GM19463 (cell line): Measurements from ENCODE around the gene INPPL1.

Source experiments
- ATAC-seq: cut with Tn5 transposase; IDR thresholded peaks from one replicate; pipeline ENCODE4 v1.9.1; 2021; ENCODE audit warnings: mild to moderate bottlenecking, moderate library complexity; ENCODE audit not compliant: unreplicated experiment

Gene INPPL1

DNA sequence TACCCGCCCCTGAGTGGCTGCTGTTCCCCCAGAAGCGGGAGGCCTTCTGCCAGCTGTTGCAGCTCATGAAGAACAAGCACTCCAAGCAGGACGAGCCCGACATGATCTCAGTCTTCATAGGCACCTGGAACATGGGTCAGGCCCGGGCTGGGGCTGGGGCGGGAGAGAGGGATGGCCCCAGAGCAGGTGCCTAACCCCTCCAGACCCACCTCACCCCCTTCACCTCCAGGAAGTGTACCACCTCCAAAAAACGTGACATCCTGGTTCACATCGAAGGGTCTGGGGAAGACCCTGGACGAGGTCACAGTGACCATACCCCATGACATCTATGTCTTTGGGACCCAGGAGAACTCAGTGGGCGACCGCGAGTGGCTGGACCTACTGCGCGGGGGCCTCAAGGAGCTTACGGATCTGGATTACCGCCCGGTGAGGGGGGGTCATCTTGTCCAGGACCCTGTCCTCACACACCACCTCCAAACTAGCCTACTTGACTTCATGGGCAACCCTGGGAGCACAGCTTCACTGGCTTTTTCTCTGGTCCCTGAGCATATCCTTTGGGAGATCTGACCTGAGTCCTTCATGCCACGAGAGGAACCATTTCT, 6.3 kb downstream of the INPPL1 start:
- ATAC-seq = no peak

DNA sequence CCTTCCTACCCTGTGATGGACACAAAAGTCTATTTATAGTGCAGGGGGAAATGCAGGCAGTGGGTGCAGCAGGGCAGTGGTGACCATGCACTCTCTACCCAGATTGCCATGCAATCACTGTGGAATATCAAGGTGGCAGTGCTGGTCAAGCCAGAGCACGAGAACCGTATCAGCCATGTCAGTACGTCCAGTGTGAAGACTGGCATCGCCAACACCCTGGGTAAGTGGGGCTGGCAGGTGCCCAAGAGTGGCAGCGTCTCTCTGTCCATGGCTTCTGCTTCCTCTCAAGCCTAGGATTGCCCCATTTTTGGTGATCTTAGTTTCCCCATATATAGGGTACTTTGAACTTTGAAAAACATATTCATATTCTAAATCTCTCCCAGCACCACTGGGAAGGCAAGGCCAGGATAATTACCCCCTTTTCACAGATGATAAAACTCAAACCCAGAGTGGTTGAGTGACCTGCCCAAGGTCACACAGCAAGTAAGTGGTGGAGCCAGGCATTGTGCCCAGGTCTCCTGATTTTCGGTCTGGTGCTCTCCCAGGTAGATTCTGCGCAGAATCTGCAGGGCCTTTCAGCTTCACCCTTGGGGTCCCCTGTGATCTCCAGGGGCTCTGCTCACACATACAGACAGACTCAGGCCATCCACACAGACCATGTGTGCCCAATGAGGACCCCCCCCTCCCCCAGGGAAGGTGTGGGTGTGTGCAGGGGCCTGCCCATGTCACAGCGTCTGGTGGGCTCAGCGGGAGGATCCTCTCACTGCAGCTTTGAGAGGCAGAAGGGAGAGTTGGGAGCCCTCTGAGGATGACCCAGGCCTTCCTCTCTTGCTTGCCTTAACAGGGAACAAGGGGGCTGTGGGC, 7.1 kb downstream of the INPPL1 start:
- ATAC-seq = no peak

DNA sequence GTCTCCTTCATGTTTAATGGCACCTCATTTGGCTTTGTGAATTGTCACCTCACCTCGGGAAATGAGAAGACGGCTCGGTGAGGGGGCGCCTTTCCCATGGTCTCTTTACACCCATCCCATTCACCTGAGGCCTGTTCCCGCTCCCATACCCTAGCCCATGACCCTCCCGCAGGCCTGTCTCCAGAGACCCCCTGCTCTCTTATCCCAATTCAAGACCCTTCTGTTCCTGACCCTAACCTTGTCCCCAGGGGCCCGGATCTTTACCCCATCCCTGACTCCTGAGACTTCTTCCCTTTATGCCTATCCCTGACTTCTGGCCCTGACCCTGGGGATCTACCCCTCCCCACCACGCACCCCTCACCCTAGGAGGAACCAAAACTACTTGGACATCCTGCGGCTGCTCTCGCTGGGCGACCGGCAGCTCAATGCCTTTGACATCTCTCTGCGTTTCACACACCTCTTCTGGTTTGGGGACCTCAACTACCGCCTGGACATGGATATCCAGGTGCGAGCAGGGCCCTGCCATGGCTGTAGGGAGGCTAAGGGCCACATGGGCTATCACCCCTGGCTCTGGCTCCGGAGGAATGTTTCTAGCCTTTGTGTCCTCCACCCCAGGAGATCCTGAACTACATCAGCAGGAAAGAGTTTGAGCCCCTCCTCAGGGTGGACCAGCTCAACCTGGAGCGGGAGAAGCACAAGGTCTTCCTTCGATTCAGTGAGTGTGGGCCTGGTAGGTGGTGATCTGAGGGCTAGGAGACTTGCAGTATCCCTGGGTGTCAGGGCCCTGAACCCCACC, 7.9 kb downstream of the INPPL1 start:
- no peak for ATAC-seq

DNA sequence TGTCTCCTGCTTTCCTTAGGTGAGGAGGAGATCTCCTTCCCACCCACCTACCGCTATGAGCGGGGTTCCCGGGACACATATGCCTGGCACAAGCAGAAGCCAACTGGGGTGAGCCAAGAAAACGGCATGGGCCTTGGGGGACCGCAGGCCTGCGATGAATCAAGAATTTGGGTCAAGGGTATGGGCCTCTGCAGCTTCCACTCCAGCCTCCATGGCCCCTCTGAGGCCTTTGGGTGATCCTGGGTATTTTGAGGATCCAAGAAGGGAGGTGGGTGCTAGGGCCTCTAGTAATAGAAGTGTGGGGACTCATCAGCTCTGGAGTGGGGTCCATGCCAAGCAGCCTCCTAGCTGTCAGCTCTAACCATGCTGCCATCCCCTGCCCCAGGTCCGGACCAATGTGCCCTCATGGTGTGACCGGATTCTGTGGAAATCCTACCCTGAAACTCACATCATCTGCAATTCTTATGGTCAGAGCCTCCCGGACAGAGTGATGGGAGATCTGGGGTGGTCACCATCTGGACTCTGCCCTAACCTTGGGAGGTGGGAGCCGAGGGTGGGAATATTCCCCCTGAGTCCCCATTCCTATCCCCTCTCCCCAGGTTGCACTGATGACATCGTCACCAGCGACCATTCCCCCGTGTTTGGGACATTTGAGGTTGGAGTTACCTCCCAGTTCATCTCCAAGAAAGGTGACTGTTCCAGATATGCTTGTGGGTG, 8.6 kb downstream of the INPPL1 start:
- ATAC-seq = no peak

DNA sequence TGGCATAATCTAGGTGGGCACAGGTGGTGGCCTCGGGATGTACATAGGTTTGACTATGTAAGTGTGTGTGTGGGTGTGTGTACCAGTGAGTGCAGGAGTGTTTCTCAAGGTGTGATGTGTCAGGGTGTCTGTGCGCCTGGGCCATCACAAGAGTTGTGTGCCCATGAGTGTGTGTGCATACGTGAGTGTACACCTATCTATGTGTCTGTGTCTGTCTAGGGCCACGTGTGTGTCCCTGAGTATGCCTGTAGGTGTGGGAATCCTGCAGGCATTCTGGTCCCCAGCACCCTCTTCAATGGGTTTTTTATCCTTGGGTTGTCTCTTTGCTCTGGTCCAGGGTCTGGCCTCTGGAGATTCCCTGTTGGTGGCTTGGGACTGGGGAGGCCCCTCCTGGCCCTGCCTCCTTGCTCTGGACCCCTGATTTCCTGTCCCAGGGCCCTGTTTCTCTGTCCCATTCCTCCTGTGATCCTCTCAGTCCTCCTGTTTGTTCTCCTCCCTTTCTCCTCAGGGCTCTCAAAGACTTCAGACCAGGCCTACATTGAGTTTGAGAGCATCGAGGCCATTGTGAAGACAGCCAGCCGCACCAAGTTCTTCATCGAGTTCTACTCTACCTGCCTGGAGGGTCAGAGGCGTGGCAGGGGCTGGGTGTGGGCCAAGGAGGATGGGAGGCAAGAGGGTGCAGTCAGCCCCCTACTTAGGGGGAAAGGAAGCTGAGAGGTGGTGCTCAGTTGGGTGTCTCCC, 9.4 kb downstream of the INPPL1 start:
- ATAC-seq = no peak

DNA sequence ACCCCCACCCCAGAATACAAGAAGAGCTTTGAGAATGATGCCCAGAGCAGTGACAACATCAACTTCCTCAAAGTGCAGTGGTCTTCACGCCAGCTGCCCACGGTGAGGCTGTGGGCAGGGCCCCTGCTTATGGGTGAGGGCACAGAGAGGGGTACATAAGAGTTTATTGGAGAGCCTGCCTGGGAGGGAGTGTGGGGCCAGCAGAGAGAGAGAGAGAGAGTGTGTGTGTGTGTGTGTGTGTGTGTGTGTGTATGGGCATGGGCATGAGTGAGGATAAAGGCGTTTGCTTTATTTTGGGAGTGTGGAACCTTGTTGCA, 9.9 kb downstream of the INPPL1 start:
- ATAC-seq = no peak

DNA sequence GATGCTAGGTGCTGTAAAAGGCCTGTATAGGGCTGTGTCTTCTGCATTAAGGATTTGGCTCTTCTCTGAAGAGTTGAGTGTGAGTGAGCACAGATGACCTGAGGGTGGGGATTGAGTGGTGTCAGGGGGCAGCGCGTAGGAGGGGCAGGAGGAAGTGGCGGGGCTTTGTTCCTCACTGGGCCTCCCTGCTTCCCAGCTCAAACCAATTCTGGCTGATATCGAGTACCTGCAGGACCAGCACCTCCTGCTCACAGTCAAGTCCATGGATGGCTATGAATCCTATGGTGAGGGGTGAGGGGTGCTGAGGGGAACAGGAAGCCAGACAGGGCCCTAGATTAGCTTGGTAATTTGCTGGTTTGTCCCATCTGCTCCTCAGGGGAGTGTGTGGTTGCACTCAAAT, 10.4 kb downstream of the INPPL1 start:
- no peak for ATAC-seq

DNA sequence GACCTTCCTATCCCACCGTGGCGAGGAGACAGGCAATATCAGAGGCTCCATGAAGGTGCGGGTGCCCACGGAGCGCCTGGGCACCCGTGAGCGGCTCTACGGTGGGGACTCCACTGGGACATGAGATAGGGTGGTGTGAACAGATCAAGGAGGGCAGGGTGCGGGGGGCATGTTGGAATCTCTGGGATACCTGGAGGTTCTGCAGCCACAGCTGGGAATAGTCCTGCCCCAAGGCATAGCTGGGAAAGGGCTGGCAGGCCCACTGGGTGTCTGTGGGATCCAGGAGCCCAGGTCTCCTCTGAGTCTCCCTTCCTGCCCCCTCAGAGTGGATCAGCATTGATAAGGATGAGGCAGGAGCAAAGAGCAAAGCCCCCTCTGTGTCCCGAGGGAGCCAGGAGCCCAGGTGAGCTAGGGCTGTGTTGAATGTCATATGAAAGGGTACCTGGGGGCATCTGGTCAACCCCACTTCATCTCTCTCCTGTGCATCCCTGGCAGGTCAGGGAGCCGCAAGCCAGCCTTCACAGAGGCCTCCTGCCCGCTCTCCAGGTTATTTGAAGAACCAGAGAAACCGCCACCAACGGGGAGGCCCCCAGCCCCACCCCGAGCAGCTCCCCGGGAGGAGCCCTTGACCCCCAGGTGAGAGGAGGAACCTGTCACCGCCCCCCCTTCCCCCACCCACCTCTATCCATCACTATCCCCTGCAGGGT, 10.9 kb downstream of the INPPL1 start:
- no peak for ATAC-seq

DNA sequence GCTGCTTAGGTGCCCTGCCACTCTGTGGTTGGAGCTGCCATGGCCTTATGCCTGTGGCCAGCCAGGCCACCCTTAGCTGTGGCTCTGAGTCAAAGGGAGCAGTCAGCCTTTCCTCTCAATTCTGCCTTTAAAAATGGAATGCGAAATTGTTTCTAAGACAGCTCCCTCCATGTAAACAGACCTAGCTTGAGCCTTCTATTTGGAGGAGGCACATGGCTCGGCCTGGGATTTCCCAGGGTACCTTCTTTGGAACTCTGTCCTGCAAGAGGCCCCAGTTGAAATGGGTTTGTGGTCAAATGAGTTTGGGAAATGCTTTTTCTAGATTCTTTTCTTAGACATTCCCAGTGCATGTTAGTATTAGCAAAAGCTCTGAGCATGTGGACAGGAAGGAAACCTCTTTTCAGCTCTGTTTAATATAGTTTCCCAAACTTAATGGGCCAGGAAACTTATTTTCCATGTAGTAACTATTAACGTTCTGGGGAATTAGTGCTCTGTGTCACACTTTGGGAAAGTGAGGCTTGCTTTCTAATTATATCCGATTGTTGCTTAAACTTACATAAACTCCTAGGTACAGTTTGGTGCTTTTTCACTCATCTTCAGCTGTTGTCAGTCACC, 11.6 kb downstream of the INPPL1 start:
- no peak for ATAC-seq

DNA sequence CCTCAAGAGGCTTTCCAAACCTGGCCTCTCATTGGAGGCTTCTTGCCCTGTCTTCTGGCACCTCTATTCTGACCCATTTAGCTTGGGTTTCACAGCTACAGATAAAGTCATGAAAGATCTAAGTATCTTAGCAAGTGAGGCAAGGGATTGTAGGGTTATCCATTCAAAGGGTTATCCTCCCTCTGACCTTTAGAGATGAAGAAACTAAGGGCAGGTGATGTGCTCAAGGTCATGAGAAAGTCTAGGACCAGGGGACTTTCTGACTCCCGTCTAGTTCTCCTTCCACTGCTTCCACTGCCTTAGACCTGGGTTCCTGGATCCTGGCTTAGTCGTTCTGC, 12.2 kb downstream of the INPPL1 start:
- no peak for ATAC-seq

DNA sequence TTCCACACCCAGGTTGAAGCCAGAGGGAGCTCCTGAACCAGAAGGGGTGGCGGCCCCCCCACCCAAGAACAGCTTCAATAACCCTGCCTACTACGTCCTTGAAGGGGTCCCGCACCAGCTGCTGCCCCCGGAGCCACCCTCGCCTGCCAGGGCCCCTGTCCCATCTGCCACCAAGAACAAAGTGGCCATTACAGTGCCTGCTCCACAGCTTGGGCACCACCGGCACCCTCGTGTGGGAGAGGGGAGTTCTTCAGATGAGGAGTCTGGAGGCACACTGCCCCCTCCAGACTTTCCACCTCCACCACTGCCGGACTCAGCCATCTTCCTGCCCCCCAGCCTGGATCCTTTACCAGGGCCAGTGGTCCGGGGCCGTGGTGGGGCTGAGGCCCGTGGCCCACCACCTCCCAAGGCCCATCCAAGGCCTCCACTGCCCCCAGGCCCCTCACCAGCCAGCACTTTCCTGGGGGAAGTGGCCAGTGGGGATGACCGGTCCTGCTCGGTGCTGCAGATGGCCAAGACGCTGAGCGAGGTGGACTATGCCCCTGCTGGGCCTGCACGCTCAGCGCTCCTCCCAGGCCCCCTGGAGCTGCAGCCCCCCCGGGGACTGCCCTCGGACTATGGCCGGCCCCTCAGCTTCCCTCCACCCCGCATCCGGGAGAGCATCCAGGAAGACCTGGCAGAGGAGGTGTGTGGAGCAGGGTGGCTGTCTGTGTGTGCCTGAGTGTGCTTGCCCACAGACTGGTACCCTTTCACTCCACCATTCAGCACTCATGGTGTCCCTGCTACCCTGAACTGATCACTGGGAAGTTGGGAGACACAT, 12.8 kb downstream of the INPPL1 start:
- ATAC-seq = no peak

DNA sequence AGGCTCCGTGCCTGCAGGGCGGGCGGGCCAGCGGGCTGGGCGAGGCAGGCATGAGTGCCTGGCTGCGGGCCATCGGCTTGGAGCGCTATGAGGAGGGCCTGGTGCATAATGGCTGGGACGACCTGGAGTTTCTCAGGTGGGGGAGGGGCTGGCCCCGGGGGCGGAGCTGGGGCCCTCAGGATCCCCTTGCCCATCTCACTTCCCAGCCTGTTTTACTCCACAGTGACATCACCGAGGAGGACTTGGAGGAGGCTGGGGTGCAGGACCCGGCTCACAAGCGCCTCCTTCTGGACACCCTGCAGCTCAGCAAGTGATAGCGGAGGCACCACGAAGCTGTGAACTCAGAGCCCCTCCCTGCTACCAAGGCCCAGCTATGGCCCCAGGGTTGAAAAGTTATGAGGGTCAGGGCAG, 13.5 kb downstream of the INPPL1 start:
- ATAC-seq = no peak

DNA sequence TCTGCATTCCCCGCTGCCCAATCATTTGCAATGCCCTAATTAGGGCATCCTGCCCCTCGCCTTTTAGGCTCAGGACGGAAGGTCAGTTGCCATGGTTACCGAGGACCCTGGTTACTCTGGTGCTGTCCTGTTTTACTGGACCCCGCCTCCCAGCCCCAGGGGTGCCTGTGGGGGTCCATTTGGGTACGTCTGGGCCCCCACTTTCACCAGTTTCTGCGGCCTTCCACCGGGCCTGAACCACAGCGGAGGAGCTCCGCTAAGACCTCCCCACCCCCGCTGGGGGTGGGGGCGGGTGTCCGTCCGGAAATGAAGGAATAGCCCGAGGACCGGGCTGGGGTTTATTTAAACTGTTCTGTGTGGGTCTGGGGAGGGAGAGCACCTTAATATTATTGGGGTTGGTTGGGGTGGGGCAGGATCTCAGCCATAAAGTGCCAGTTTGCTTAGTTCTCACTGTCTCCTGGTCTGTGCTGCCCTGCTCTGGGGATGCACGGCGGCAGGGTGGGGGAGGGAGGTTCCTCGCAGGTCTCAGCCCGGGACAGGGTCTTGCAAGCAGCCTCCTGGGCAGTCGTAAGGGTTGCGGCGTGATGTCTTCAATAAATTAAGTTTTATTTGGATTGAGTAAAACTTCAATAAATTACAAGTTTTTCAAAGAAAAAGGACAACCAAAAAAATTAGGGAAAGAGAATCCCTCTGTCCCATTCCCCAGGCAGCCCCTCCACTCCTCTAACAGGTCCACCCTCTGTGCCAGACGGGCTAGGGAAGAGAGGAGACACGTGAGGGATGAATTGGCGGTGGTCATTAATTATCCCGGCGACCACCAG, 14.1 kb downstream of the INPPL1 start:
- ATAC-seq = no peak

DNA sequence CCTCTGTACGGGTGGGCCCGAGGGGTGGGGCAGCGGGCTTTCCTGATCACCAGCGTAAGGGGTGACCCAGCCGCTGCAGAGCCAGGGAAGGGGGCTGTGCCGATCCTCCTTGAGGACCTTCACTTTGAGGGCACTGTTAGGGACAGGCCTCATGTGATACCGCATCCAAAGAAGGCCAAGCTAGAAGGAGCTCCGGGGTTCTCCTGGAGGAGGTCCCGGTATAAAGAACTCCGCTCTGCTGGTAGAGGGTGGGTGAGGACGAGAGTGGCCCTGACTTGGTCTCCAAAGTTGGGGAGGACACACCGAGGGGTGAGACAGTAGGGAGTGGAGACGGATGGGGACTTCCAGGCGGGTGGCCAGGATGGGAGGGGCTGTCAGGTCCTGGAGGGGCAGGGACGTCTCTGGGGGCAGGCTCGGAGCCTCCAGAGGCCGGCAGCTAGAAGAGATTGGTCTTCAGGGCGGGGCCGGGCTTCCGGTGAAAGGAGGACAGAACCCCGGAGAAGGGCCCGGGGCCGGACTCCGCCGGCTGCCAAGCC, 14.8 kb downstream of the INPPL1 start:
- ATAC-seq = no peak

DNA sequence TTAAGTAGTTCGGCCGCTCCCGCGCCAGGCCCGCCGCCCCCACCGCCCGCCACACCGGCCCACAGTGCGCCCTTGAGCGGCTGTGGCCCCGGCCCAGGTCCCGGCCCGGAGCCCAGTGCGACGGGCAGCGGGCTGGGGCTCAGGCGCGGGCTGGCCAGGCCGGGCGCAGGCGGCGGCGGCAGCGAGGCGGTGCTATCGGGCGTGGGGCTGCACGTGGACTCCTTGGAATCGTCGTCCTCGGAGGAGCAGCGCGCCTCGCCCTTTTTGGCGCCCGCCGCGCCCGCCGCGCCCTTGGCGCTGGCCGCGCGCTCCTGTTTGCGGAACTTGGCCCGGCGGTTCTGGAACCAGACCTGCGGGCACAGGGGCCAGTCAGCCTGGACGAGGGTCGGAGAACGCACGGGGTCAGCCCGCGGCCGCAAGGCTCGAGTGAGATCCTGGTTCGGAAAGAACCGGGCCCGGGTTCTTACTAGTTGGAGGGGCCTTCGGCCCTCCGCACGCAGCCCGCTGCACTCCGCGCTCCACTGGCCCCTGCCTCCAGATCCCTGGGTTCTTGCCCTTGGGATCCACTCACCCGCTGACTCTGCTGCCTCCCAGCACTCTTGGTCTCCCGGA, 15.4 kb downstream of the INPPL1 start:
- no peak for ATAC-seq

DNA sequence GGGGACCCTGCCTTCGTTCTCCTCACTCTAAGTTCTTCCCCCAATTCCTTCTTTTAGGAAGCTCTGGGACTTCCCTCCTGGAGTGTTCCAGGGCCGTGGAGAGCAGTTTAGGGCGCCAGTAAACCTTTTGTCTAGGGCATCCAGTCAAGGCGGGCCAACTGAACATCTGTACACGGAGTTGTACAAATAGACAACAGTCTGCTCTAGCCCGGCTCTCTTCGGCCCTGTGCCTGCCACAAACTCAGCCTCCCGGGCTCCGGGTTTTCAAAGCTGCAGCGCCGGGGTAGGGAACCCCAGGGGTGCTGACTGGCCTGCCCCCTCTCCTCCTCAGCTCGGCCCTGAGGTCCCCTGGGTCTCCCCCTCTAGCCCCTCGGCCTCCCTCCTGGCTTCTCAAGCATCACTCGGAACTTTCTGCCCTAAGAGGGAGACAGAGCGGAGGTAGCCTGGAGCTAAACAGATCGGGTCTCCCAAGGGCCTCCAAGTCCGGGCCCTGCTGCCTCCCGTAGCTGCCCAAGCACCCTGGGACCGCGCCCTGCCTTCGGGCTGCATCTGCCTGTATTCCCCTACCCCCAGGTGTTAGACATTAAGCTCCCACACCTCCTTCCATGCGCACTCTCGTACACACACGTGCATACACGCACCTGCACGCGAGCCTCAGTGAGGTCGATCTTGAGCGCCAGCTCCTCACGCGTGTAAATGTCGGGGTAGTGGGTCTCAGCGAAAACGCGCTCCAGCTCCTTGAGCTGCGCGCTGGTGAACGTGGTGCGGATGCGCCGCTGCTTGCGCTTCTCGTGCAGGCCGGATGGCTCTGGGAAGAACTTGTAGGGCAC, 16.1 kb downstream of the INPPL1 start:
- ATAC-seq = no peak
